ENCODE measurements around the gene BSND. TPM values are rescaled to one million over a fixed set of nuclear protein-coding genes. Genes with fewer than 3 reads are reported as not detected.

Gene BSND
- total RNA-seq (not detected), polyA plus RNA-seq (not detected)
- long read RNA-seq, donor 1 = 0 reads
- long read RNA-seq, donor 2 = 0 reads
- long read RNA-seq, donor 3 = 0 reads
- long read RNA-seq, donor 4 = 0 reads
- long read RNA-seq, donor 5 = 0 reads
- long read RNA-seq, donor 6 = 0 reads
- long read RNA-seq, donor 7 = 0 reads
- long read RNA-seq, donor 8 = 0 reads
- long read RNA-seq, donor 9 = 0 reads
- long read RNA-seq, donor 10 = 0 reads

GRCh38 chr1:54998677-54999076 lies at the start of gene BSND:
Gene BSND, plus strand, starts transcription at chr1:54998933. Its CDS starts 254 bp downstream, at chr1:54999187.
- Histone ChIP-seq H3K4me3 (no peak within 1 kb of the TSS), H3K36me3 (no peaks in the 10 kb centered on the region), H3K27me3 (peaks cover 0 to 67% (median 27%) of the 10 kb centered on the region in 3 donors), H3K4me1 (peaks cover 7 to 12% (median 10%) of the 10 kb centered on the region in 4 donors), H3K9me3 (no peaks in the 10 kb centered on the region), H3K27ac (no peak within 1 kb of the TSS)
- DNase-seq = peak in 1 of 2 donors; percentile 44
- TF ChIP-seq POLR2A (IDR thresholded peaks at IDR 0.05) = no peak
- no peak for TF ChIP-seq POLR2AphosphoS5 (IDR thresholded peaks at IDR 0.05)
- TF ChIP-seq CTCF (IDR thresholded peaks at IDR 0.05) = no peak
- no peak for TF ChIP-seq EP300 (IDR thresholded peaks at IDR 0.05)
- intact Hi-C loops (cut with DNase I; ENCODE audit: low total_unique reads) = loop anchor here (5.0 kb wide), 1 partner anchor 51 kb away; no protein-coding TSS in a partner anchor
- 33 to 68% (median 53%) methylated on average over 7 of the region's 7 CpGs; no CpG with 5 or more reads in 1 of the 5 donors for WGBS, 5 donors

GRCh38 chr1:54949053-54949452 lies 49.7 kb upstream of the BSND start:
- Histone ChIP-seq H3K9me3 (no peaks in the 10 kb centered on the region), H3K4me3 (no peak overlapping the region), H3K4me1 (peaks cover 10 to 30% (median 18%) of the 10 kb centered on the region in 4 donors), H3K27me3 (no peaks in the 10 kb centered on the region), H3K27ac (no peak overlapping the region), H3K36me3 (no peaks in the 10 kb centered on the region)
- 64 to 81% (median 71%) methylated on average over 4 of the region's 4 CpGs for WGBS, 5 donors
- no peak for TF ChIP-seq EP300 (IDR thresholded peaks at IDR 0.05)
- TF ChIP-seq POLR2AphosphoS5 (IDR thresholded peaks at IDR 0.05) = no peak
- TF ChIP-seq POLR2A (IDR thresholded peaks at IDR 0.05) = no peak
- no peak for TF ChIP-seq CTCF (IDR thresholded peaks at IDR 0.05)
- no peak for DNase-seq
- intact Hi-C loops (cut with DNase I; ENCODE audit: low total_unique reads) = loop anchor here (5.0 kb wide), 1 partner anchor 48 kb away; the partner anchor contains the start of gene BSND

- TF ChIP-seq POLR2A (IDR thresholded peaks at IDR 0.05) (no peak), CTCF (IDR thresholded peaks at IDR 0.05) (no peak), POLR2AphosphoS5 (IDR thresholded peaks at IDR 0.05) (no peak), EP300 (IDR thresholded peaks at IDR 0.05) (no peak)
- Histone ChIP-seq H3K27ac (peak overlapping the region in 1 of 5 donors; percentile 44), H3K4me1 (peaks cover 10 to 25% (median 17%) of the 10 kb centered on the region in 4 donors), H3K36me3 (no peaks in the 10 kb centered on the region), H3K9me3 (no peaks in the 10 kb centered on the region), H3K4me3 (no peak overlapping the region), H3K27me3 (no peaks in the 10 kb centered on the region)
- intact Hi-C loops (cut with DNase I; ENCODE audit: low total_unique reads) = no loop called here
- 57 to 72% (median 69%) methylated on average over 6 of the region's 6 CpGs for WGBS, 5 donors
- DNase-seq = peak in 1 of 2 donors; percentile 40
Measured at GRCh38 chr1:54950006-54950368, 48.7 kb upstream of the BSND start.

GRCh38 chr1:54950369-54951163 lies 48.2 kb upstream of the BSND start:
- H3K27ac ChIP-seq = peak overlapping the region in 1 of 5 donors; percentile 44

More at GRCh38 chr1:54950369-54951163, 48.2 kb upstream of the BSND start:
- H3K36me3 ChIP-seq = no peaks in the 10 kb centered on the region
- peak; percentile 83 to 90 for DNase-seq
- no peaks in the 10 kb centered on the region for H3K27me3 ChIP-seq
- 21 to 40% (median 30%) methylated on average over 20 to 27 of the region's 27 CpGs for WGBS, 5 donors
- peaks cover 10 to 19% (median 13%) of the 10 kb centered on the region in 4 donors for H3K4me1 ChIP-seq
- no peak for TF ChIP-seq POLR2A (IDR thresholded peaks at IDR 0.05)
- TF ChIP-seq POLR2AphosphoS5 (IDR thresholded peaks at IDR 0.05) = peak in 1 of 3 donors; percentile 32
- peak in 5 of 7 experiments; percentile 69 to 85 (median 83) for TF ChIP-seq CTCF (IDR thresholded peaks at IDR 0.05)
- H3K9me3 ChIP-seq = no peaks in the 10 kb centered on the region
- peak overlapping the region in 3 of 4 donors; percentile 19 to 27 (median 23) for H3K4me3 ChIP-seq
- intact Hi-C loops (cut with DNase I; ENCODE audit: low total_unique reads) = no loop called here

Data from stomach (tissue), 19 donors.